OCI-M2 (cell line): ENCODE results near the gene PTPN13.

Source experiments
- DNase-seq: peaks from one replicate; lab custom pipeline; 2025; ENCODE audit not compliant: unreplicated experiment; lab: John Stamatoyannopoulos, UW

PTPN13 gene

DNA sequence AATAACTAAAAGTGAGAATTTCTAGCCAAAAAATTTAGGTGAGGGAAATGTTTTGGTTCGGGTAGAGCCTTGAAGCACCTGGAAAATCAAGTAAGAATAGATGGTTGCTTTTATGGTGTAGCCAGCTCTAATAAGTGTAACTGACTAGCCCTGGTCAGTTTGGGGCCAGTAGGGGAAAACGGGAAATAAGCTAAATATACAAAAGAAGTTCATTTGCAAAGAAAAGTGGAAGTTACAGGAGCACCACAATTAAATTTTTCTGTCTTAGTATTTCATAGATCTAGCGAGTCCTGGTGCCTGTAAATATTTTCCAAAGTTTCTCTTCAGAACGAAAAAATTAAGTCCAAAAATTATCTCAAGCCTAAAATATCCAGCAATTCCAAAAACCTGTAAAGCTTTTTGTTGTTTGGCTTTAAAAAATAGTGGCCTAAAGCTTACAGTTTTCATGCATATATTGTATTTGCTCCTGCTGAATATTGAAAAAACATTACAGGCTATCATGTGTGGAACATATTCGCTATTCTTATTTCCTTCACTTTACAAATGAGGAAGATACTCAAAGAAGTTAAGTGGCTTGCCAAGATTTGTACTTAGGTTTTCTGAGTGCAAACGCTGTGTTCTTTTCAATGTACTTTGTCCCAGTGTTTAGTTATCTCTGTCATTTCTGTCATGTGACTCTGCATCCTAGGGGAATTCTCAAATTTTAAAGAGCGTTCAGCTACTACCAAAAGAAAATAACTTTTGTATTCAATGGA is 7.3 kb upstream of the PTPN13 start:
- DNase-seq = no peak

- DNase-seq = no peak
Measured at GRCh38 chr4:86587381-86588140, 6.6 kb upstream of the PTPN13 start.

- no peak for DNase-seq
Measured at GRCh38 chr4:86592553-86593249, 1.4 kb upstream of the PTPN13 start.

GRCh38 chr4:86594559-86595425 is 677 bp downstream of the PTPN13 start:
- DNase-seq = no peak

DNA sequence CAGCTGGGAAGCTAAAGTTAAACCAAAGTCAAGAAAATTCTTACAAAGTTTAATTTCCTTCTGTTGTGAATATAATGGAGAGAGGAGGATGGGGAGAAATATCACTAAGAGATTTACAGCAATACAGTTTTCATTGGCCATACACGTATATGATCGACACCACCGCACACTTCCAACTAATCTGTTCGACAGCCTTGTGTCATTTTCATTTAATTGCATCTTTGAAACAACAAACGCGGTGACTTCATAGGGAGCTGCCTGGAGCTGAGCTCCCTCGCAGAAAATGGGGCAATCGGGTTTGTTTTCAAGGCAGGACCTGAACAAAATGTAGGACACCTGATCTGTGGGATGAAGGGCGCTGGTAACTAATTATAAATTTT is 1.3 kb downstream of the PTPN13 start:
- no peak for DNase-seq

DNA sequence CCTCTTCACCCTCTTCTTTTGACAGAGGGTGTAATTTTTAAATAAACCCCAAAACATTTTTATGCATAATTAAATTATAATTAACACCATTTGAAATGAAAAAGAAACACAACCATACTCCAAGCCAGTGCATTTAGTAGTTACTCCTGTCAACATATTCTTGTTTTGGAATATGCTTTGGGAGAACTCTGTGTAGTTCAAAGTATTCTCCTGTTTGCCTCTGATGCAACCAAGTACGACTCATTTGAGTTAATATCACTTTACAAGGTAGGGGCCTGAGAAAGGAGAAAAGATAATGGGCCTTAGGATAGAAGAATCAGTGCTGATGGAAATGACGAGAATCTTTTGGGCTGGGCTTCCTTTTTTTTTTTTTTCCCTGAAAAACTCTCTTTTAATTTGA is 2.7 kb downstream of the PTPN13 start:
- no peak for DNase-seq

- no peak for DNase-seq
Measured at GRCh38 chr4:86600007-86600653, 6.0 kb downstream of the PTPN13 start.

DNA sequence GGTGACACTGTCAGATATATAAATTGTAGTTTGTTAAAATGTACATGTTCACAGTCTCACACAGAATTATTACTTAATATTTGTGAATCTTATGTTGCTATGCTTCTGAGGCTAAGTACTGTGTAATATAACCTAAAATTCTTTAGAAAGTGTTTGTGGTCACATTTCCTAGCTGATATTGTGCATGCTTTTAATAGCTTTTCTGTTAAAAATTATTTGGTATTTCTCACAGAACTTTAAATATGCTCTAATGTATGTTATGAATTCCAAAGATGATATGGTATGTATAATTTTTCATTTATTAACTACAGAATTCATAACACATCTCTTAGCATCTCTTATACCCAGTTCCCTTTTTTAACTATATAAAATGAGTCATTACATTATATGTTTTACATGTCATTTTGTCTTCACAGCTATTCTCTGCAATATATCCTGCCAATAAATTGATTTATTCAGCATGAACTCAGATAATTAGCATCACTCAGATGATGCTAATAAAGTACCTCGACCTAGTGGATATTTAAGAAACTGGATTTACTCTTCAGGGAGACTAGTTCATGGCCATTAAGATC is 9.3 kb downstream of the PTPN13 start:
- no peak for DNase-seq

DNA sequence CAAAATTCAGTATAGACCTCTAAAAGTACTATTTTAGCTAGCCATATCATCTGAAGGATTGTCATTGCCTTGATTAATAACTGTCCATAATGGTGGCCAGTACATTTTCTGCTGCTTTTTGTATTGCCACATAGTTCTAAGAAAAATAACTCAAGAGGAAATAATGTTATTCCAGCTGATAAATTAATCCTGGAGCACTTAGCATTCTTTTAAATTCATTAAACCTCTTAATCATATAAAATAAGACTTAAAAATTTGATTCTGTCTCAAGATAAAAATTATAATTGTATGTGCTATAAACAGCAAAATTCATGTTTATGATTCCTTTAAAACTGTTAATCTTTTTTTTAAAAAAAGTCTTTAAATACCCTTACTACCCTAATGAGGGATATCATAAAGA is 12.7 kb downstream of the PTPN13 start:
- DNase-seq = no peak

DNA sequence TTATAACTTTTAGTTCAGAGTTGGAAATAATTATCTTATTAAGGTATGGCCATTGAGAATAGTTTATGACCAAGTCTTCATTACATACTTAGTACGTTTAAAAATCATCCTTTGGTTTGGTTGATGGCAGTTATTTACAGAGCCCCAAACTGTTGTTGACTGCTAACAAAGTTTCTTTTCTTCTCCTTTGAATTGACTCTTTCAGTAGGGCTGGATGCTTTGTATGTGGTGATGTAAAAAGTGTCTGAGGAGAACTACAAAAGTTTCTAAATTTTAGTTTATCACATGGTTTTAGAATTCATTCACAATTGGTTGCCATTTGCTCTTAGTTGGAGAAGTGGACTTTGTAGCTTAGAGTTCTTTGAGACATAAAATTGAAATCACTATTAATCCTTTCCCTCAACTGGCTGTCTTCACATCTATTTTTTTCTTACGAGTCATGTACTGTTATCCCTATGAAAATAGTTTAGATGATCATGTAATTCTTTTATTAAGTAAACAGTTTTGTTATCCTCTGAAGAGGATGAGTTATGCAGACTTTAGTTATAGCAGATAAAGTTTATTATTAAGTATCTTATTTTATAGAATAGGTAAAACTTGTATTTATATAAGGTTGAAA is 14.8 kb downstream of the PTPN13 start:
- no peak for DNase-seq

- DNase-seq = no peak
Measured at GRCh38 chr4:86611757-86612156, 17.6 kb downstream of the PTPN13 start.

- no peak for DNase-seq
Measured at GRCh38 chr4:86613734-86614133, 19.6 kb downstream of the PTPN13 start.

DNA sequence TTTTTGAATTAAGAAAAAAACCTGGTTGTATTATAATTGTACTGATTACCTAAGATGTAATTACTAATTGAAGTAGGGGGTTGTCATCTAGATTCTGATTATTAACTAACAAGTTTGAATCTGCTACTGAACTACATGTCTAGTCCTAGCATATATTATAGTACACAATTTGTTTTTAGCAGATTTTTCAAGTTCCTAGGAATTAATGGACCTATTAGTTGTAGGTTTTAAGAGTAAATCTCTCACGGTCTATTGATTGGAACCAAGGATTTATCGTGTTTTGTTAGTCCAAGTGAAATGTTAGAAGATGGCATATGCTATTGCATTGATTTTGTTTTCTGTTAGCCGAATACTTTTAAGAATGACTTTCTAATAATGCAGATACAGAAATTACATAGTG is 20.8 kb downstream of the PTPN13 start:
- DNase-seq = no peak

DNA sequence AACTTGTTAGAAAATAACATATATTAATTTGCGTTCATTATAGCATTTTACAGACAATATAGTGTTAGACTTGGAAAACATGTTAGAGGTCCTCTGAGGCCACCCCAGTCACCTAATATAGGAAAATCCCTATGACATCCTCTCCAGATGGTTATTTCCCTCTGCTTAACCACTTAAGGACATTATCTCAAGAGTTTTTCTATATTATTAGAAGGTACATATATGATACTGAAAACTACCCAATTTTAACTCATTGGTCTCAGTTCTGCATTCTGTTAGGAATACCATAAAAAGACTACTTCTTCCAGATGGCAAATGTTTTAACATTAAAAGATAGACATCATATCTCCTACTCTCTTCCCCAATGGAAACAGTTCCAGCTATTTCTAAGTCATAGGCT is 21.4 kb downstream of the PTPN13 start:
- no peak for DNase-seq

DNA sequence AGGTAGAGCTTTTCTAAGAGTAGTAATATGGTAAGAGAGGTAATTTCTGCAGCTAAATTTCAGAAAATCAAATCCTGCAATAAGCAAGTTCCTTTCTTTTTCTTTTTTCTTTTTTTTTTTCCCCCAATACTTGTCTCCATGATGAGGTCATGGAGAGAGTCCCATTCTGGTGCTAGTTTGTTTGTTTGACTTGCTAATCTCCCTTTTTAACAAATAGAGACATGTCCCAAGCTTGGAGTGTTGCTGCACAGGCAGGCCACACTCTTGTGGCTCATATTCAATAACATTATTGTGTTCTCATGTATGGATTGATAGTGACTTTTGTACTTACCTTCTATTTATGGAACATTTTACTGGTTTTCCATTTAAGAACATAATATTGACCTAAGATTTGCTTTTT is 25.5 kb downstream of the PTPN13 start:
- no peak for DNase-seq

GRCh38 chr4:86621435-86621834 is 27.3 kb downstream of the PTPN13 start:
- no peak for DNase-seq

DNA sequence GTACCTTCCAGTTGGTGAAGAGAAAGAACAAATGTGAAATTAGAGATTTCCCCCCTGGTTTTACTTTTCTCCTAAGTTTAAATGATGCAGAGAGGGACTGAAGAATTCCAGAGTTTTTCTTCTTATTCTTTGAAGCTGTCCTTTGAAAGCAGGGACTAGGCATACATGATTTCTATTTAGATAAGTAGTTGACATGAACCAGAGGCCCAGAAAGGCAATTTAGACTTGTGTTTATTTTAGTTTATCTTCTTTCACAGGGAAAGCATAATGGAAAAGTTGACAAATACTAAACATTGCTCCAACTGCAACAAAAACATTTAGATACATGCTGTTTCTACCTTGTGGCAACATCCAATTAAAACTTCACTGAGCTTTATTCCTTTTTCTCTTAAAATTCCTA is 32.0 kb downstream of the PTPN13 start:
- DNase-seq = no peak

GRCh38 chr4:86627462-86628135 is 33.5 kb downstream of the PTPN13 start:
- DNase-seq = no peak

DNA sequence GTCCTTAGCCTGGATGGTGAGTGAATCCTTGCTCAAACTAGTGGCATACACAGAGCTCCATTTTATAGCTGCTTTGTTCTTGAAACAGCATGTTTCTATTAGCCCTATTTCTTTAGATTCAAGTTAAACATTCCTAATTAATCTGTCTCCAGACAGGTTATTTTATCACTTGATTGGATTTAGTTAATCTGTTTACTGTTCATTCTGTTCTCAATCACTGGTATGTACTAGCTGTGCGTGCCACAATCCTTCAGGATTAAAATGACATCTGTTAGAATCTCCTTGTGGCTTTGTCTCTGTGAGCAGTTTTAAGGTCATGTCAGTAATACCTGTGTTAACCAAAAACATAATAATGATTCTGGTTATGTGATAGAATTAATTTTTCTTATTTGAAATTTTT is 36.5 kb downstream of the PTPN13 start:
- no peak for DNase-seq
